Mammary epithelial cell (primary cell): ENCODE results near the gene ESRRB.

Source experiments
- CTCF ChIP-seq, 2 donors: IDR thresholded peaks in 1 of 2; conservative IDR thresholded peaks in 1 of 2; 2 replicates each; pipeline ENCODE4 v1.5.1; 2011 to 2012; ENCODE audit warnings: inconsistent platforms in 2 of 2, low read length in 2 of 2, mild to moderate bottlenecking in 2 of 2, control low read depth in 1 of 2, low read depth in 1 of 2; ENCODE audit not compliant: insufficient read depth in 1 of 2; ENCODE audit errors: extremely low read depth in 1 of 2
- EZH2 ChIP-seq: IDR thresholded peaks from 2 replicates; pipeline ENCODE4 v1.6.1; 2012; ENCODE audit warnings: low read length, inconsistent platforms, borderline replicate concordance

- TF ChIP-seq CTCF (conservative IDR thresholded peaks at IDR 0.05 in 1 of 2, IDR thresholded peaks at IDR 0.05 in 1 of 2; ENCODE audit: extremely low read depth in 1 of 2, insufficient read depth in 1 of 2, low read depth in 1 of 2, low read length in 2 of 2) (peak; percentile 51 to 87), EZH2 (no peak)
These were observed 23.2 kb upstream of the ESRRB start for GRCh38 chr14:76352639-76353281.
